ENCODE data around the gene PSMB11.

PSMB11 gene

DNA sequence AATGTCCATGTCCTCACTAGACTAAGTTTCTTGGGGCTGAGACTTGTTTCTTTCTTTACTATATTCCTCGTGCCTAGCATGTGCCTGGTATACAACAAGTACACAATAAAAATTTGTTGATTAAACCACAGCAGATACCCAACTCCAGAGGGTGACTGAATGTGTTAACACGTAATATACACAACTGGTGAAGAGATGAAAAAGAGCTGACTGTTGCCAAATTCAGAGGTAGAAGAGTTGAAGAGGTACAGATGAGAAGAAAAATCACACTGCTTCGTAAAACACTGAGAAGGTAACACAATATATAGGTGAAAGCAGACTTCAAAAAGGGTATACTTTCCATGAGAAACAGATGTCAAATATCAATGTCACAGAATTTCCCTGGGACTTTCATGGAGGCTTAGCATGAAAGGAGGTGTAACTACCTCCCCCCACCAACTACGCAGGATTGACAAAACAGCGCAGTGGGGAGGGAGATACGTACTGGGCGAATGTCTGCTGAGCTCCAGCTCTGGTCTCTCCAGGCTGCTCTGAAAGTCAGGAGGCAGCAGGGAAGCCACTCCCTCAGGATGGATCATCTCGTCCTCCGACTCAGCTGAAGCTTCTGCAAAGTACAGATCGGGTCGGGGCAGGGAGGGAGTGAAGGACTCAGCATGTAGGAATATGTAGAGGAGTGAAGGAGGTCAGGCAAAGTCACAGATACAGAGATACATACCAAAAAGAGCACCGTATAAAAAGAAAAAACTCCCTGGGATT, 47.7 kb downstream of the PSMB11 start:
- no peak for DNase-seq (ENCODE audit: low read depth)

DNA sequence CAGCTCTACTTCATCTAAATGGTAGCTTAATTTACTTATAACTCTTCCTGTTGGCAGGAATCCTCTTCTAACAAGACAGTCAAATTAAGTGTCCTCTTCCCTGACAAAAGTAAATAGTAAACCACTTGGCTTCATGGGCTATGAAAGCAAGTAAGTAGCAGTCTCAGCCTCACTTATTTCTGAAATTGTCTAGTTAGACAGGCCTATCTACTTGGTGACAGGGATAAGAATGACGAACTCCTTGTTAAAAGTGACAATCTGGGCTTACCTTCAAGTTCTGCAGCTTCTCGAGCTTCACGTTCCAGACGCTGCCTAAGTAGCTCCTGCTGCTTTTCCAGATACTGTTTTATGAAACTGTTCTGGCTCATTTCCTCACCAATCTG, 48.2 kb downstream of the PSMB11 start:
- no peak for DNase-seq (ENCODE audit: low read depth)

DNA sequence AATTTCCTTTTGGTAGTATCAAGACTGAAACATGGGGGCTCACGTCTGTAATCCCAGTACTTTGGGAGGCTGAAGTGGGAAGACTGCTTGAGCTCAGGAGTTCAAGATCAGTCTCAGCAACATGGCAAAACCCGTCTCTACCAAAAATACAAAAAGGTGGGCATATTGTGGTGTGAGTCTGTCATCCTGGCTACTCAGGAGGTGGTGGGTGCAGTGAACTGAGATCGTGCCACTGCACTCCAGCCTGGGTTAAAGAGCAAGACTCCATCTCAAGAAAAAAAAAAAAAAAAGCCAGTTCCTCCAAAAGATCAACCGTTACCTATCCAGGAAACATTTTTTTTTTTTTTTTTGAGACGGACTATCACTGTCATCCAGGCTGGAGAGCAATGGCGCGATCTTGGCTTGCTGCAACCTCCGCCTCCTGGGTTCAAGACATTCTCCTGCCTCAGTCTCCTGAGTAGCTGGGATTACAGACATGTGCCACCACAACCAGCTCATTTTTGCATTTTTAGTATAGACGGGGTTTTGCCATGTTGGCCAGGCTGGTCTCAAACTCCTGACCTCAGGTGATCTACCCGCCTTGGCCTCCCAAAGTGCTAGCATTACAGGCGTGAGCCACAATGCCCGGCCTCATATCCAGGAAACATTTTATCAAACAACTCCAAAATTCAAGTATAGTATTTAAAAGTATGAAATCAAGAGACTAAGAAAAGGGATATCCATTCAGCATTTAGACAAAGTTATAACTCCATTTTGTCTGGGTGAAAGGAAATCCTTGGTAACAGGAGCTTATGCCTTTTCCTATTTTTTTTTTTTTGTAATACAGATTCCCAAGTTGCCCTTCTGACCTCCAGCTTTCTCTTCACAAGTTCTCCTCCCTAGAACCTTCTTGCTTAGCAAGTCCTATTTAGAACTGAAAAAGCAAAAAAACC, 49.5 kb downstream of the PSMB11 start:
- DNase-seq (ENCODE audit: low read depth), result no peak

DNA sequence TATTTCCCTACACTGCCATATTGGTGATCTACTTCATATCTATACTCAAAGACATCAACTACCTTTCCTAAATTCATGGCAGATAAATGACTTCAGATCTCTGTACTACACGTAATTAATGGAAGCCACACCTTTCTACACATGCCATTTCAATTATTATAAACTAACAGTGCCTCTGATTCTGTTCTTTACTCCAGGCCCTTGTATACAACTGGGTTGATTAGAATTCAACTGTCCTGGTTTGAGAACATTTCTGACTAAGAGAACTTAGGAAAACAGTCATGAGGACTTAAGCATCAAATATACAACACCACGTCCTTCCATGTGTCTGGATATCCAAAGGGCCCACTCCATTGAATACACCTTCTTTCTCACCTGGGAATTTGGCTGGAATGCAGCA, 51.1 kb downstream of the PSMB11 start:
- no peak for DNase-seq (ENCODE audit: low read depth)

DNA sequence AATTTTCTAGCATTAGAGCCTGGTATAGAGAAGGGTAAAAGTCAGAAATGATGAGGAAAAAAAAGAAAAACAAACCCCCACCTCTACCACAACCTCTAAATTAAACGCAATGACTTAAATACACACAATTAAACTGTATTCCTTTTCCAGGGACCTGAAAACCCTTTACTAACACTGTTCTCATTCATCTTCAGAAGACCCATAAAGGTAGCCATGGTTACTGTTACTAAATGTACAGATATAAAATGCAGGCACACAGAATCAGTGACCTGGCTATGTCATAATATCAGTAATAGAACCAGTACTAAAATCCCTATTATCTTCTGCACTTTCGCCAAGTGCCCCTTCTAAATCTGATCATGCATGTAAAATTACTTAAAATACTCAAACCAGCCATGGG, 51.5 kb downstream of the PSMB11 start:
- DNase-seq (ENCODE audit: low read depth), result no peak
